Mesendoderm (in vitro differentiated cells): ENCODE measurements around the gene KLHDC7A.

Experiments
- DNase-seq: peaks from one replicate; pipeline ENCODE4 v3.0.0; 2013
- H2AK5ac ChIP-seq: 2 replicates; pipeline ENCODE4 v1.6.1; 2013; ENCODE audit warnings: low read length, inconsistent platforms
- H2BK120ac ChIP-seq: 2 replicates; pipeline ENCODE4 v1.6.1; 2013; ENCODE audit warnings: low read depth, mild to moderate bottlenecking, low read length, moderate library complexity, mixed read lengths
- H2BK15ac ChIP-seq: replicated peaks from 2 replicates; pipeline ENCODE4 v1.6.1; 2013; ENCODE audit warnings: low read depth, mild to moderate bottlenecking, moderate library complexity
- H2BK5ac ChIP-seq: 2 replicates; pipeline ENCODE4 v1.6.1; 2013; ENCODE audit warnings: low read length, inconsistent platforms
- H3K18ac ChIP-seq: 2 replicates; pipeline ENCODE4 v1.6.1; 2013; ENCODE audit warnings: mild to moderate bottlenecking, low read length, mixed read lengths
- H3K23ac ChIP-seq: one replicate; pipeline ENCODE4 v1.6.1; 2013; ENCODE audit warnings: low read length
- H3K27ac ChIP-seq: 2 replicates; pipeline ENCODE4 v1.5.1; 2013; ENCODE audit warnings: low read depth, mild to moderate bottlenecking, inconsistent platforms, low read length, moderate library complexity
- H3K27me3 ChIP-seq: 2 replicates; pipeline ENCODE4 v1.6.1; 2013; ENCODE audit warnings: low read length, control low read depth, mild to moderate bottlenecking, inconsistent platforms; ENCODE audit not compliant: insufficient read depth, poor library complexity
- H3K36me3 ChIP-seq: 2 replicates; pipeline ENCODE4 v1.6.1; 2013; ENCODE audit warnings: low read length, inconsistent platforms; ENCODE audit not compliant: control insufficient read depth, insufficient read depth
- H3K4ac ChIP-seq: one replicate; pipeline ENCODE4 v1.6.1; 2013; ENCODE audit warnings: low read depth, mild to moderate bottlenecking, low read length, moderate library complexity
- H3K4me1 ChIP-seq: 2 replicates; pipeline ENCODE4 v1.6.1; 2013; ENCODE audit warnings: low read depth, low read length, inconsistent platforms; ENCODE audit not compliant: control insufficient read depth
- H3K4me2 ChIP-seq: 2 replicates; pipeline ENCODE4 v1.6.1; 2013; ENCODE audit warnings: low read length
- H3K4me3 ChIP-seq: 2 replicates; pipeline ENCODE4 v1.5.1; 2013; ENCODE audit warnings: mild to moderate bottlenecking, low read length
- H3K56ac ChIP-seq: one replicate; pipeline ENCODE4 v1.6.1; 2013; ENCODE audit warnings: low read length
- H3K79me1 ChIP-seq: 2 replicates; pipeline ENCODE4 v1.6.1; 2013; ENCODE audit warnings: low read length, inconsistent platforms
- H3K79me2 ChIP-seq: 2 replicates; pipeline ENCODE4 v1.6.1; 2013; ENCODE audit warnings: mild to moderate bottlenecking, low read length; ENCODE audit not compliant: control insufficient read depth, insufficient read depth
- H3K9ac ChIP-seq: 2 replicates; pipeline ENCODE4 v1.6.1; 2013; ENCODE audit warnings: low read length, inconsistent platforms
- H4K5ac ChIP-seq: one replicate; pipeline ENCODE4 v1.6.1; 2013; ENCODE audit warnings: low read length
- H4K8ac ChIP-seq: one replicate; pipeline ENCODE4 v1.6.1; 2013; ENCODE audit warnings: low read depth, mild to moderate bottlenecking, control low read depth, low read length, moderate library complexity
- WGBS: extraction: QIAGEN DNeasy Blood & Tissue Kit; methylation state at CpG from one replicate; pipeline ENCODE4 v1.1.7; 2013; ENCODE audit warnings: low lambda C conversion rate, missing lambda C conversion rate; ENCODE audit not compliant: insufficient coverage; ENCODE audit errors: extremely low coverage; 5-methylcytosine and 5-hydroxymethylcytosine counted together

The KLHDC7A gene

DNA sequence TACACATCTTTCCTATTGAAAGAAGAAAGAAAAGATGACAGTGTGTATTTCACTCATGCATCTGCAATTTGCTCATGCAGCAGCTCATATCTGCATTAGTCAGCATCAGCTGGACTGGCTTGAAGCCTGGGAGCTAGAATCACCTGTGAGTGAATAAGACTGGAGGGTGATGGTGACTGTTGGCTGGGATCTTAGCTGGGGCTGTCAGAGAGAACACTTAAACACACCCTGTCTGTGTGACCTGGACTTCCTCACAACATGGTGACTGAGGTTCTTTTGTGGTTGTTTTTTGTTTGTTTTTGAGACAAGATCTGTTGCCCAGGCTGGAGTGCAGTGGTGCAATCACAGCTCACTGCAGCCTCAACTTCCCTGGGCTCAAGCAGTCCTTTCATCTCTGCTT is 24.9 kb downstream of the KLHDC7A start:
- Histone ChIP-seq H3K36me3 (no peaks in the 10 kb centered on the region), H2BK120ac (no peak overlapping the region), H3K27ac (no peak overlapping the region), H3K23ac (no peak overlapping the region), H3K4me2 (no peak overlapping the region), H3K18ac (no peak overlapping the region), H3K79me1 (no peaks in the 10 kb centered on the region), H3K27me3 (no peaks in the 10 kb centered on the region), H4K8ac (no peak overlapping the region), H3K4me3 (no peak overlapping the region), H3K4me1 (no peaks in the 10 kb centered on the region), H3K56ac (no peak overlapping the region), H2BK15ac (no peak overlapping the region), H3K79me2 (no peaks in the 10 kb centered on the region), H3K9ac (no peak overlapping the region), H3K4ac (no peak overlapping the region), H2BK5ac (no peak overlapping the region), H4K5ac (no peak overlapping the region), H2AK5ac (no peak overlapping the region)
- DNase-seq = no peak

DNA sequence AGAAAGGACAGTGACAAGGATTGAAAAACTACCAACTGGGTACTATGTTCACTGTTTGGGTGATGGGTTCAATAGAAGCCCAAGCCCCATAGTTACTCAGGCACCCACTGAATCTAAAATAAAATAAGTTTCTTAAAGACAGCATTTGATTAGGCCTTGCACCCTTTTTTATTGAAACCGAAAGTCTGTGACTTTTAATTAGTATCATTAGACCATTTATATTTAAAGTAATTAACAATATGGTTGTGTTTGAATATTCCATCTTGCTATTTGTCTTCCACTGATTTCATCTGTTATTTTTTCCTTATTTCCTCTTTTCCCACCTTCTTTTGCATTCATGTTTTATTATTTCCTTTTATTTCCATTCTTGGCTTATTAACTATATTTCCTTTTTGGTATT is 27.4 kb downstream of the KLHDC7A start:
- Histone ChIP-seq H3K36me3 (no peaks in the 10 kb centered on the region), H2BK120ac (no peak overlapping the region), H3K27me3 (no peaks in the 10 kb centered on the region), H3K27ac (no peak overlapping the region), H4K5ac (no peak overlapping the region), H3K4me2 (no peak overlapping the region), H3K56ac (no peak overlapping the region), H4K8ac (no peak overlapping the region), H3K4ac (no peak overlapping the region), H3K23ac (no peak overlapping the region), H3K9ac (no peak overlapping the region), H3K4me3 (no peak overlapping the region), H3K4me1 (no peaks in the 10 kb centered on the region), H3K18ac (no peak overlapping the region), H3K79me2 (no peaks in the 10 kb centered on the region), H2BK15ac (no peak overlapping the region), H2AK5ac (no peak overlapping the region), H2BK5ac (no peak overlapping the region), H3K79me1 (no peaks in the 10 kb centered on the region)
- DNase-seq = no peak
- no CpG with 5 or more reads among the region's 1 CpG for WGBS

DNA sequence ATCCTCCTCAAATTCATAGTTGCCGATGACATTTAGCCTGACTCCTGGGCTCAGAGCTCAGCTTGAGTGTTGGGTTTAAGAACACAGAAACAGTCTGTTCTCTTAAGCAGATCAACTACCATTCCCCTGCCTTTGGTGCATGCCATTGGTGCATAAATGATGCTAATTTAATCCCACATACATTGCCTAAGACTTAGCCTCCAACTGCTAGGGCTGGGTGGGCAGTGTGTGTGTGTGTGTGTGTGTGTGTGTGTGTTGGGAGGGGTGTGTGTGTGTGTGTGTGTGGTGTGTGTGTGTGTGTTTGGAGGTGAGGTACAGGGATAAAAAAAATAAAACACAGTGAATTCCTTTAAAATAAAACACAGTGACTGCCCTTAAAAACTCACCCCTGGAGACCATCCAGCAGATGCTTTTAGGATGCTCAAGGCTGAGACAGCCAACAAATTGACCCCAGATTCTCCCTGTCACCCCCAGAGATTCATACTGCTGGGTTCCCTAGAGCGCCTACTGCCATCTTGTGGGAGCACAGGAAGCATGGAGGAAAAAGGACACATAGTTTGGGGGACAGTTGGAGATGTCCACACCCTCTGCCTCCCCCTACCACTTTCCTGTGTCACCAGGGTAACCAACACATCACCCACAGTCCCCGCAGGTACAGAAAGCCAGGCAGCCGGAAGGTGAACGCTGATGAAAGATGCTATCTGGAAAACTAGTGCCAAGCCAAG is 30.6 kb downstream of the KLHDC7A start:
- Histone ChIP-seq H3K56ac (no peak overlapping the region), H3K18ac (no peak overlapping the region), H3K4me1 (no peaks in the 10 kb centered on the region), H3K79me2 (no peaks in the 10 kb centered on the region), H4K8ac (no peak overlapping the region), H2BK15ac (no peak overlapping the region), H3K23ac (no peak overlapping the region), H2AK5ac (no peak overlapping the region), H3K4me3 (no peak overlapping the region), H3K4ac (no peak overlapping the region), H3K79me1 (no peaks in the 10 kb centered on the region), H3K36me3 (no peaks in the 10 kb centered on the region), H2BK120ac (no peak overlapping the region), H3K9ac (no peak overlapping the region), H2BK5ac (no peak overlapping the region), H4K5ac (no peak overlapping the region), H3K27me3 (no peaks in the 10 kb centered on the region), H3K27ac (no peak overlapping the region), H3K4me2 (no peak overlapping the region)
- WGBS = no CpG with 5 or more reads among the region's 5 CpGs
- DNase-seq = no peak

DNA sequence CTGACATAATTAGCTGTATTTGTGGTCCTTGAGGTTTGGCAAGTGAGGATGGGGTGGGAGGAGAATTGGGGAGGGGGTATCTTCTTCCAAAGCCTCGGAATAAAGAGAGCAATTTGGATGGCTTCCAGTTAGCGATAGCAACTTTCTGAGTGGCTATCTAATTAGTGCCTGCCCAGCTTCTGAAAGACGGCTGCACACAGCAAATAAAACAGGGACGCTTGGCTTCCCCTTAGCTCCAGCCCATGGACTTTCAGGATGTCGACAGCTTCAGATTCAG is 31.1 kb downstream of the KLHDC7A start:
- H3K4me3 ChIP-seq = no peak overlapping the region
- no CpG with 5 or more reads among the region's 5 CpGs for WGBS
- no peaks in the 10 kb centered on the region for H3K79me2 ChIP-seq
- no peaks in the 10 kb centered on the region for H3K36me3 ChIP-seq
- no peak overlapping the region for H3K9ac ChIP-seq
- H3K23ac ChIP-seq = no peak overlapping the region
- no peak for DNase-seq
- no peak overlapping the region for H3K18ac ChIP-seq
- no peak overlapping the region for H3K27ac ChIP-seq
- no peak overlapping the region for H2BK120ac ChIP-seq
- no peak overlapping the region for H2BK15ac ChIP-seq
- no peaks in the 10 kb centered on the region for H3K79me1 ChIP-seq
- H3K4me2 ChIP-seq = no peak overlapping the region
- H3K4me1 ChIP-seq = no peaks in the 10 kb centered on the region
- H4K5ac ChIP-seq = no peak overlapping the region
- no peaks in the 10 kb centered on the region for H3K27me3 ChIP-seq
- no peak overlapping the region for H4K8ac ChIP-seq
- H3K56ac ChIP-seq = no peak overlapping the region
- H3K4ac ChIP-seq = no peak overlapping the region
- H2AK5ac ChIP-seq = no peak overlapping the region
- no peak overlapping the region for H2BK5ac ChIP-seq

DNA sequence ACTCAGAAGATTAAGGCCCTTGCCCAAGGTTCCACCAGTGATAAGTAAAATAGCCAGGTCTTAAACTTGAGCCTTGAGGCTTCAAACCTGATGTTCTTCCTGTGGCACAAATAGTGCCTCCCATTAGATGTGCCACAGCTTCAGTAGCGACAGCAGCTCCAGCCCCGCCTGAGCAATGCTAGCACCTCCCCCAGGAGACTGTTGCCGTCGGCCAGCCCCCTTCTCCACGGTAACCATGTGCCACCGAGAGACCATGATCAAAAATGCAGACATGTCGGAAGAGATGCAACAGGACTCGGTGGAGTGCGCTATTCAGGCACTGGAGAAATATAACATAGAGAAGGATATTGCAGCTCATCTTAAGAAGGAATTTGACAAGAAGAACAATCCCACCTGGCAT is 32.2 kb downstream of the KLHDC7A start:
- Histone ChIP-seq H2AK5ac (no peak overlapping the region), H3K27ac (no peak overlapping the region), H3K79me2 (no peaks in the 10 kb centered on the region), H3K56ac (no peak overlapping the region), H3K4ac (no peak overlapping the region), H3K27me3 (no peaks in the 10 kb centered on the region), H4K5ac (no peak overlapping the region), H3K18ac (no peak overlapping the region), H2BK5ac (no peak overlapping the region), H3K36me3 (no peaks in the 10 kb centered on the region), H3K4me1 (no peaks in the 10 kb centered on the region), H3K4me3 (no peak overlapping the region), H4K8ac (no peak overlapping the region), H3K79me1 (no peaks in the 10 kb centered on the region), H3K23ac (no peak overlapping the region), H2BK120ac (no peak overlapping the region), H3K4me2 (no peak overlapping the region), H2BK15ac (no peak overlapping the region), H3K9ac (no peak overlapping the region)
- no CpG with 5 or more reads among the region's 9 CpGs for WGBS
- peak; percentile 11 for DNase-seq

DNA sequence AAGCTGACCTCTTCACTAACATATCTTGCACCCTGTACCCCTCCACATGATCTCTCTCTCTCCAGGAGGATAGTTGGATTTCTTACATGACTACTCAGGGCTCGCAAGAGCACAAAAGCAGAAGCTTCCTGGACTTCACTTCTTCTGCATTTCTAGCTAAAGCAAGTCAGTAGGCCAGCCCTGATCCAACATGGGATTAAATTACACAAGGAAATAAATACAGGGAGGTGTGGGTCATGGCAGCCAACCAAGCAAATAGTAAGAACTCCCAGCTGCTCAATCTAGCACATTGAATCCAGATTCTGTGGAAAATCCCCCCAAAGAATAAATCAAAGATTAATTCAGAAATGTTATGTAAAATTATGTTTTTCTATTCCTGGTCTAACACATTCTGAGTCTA is 33.3 kb downstream of the KLHDC7A start:
- H3K79me2 ChIP-seq = no peaks in the 10 kb centered on the region
- no peak overlapping the region for H3K4ac ChIP-seq
- no peak overlapping the region for H3K4me2 ChIP-seq
- H3K27me3 ChIP-seq = no peaks in the 10 kb centered on the region
- no peak overlapping the region for H3K18ac ChIP-seq
- H3K79me1 ChIP-seq = no peaks in the 10 kb centered on the region
- H3K56ac ChIP-seq = no peak overlapping the region
- no peak overlapping the region for H2AK5ac ChIP-seq
- H3K27ac ChIP-seq = no peak overlapping the region
- H4K5ac ChIP-seq = no peak overlapping the region
- no peaks in the 10 kb centered on the region for H3K36me3 ChIP-seq
- H3K9ac ChIP-seq = no peak overlapping the region
- DNase-seq = no peak
- H2BK5ac ChIP-seq = no peak overlapping the region
- H2BK120ac ChIP-seq = no peak overlapping the region
- no peak overlapping the region for H4K8ac ChIP-seq
- WGBS = no CpG with 5 or more reads among the region's 1 CpG
- no peaks in the 10 kb centered on the region for H3K4me1 ChIP-seq
- H2BK15ac ChIP-seq = no peak overlapping the region
- H3K4me3 ChIP-seq = no peak overlapping the region
- no peak overlapping the region for H3K23ac ChIP-seq
